OCI-LY1 (cell line): ENCODE results near the gene BRSK1.

Experiments used
- H2AFZ ChIP-seq: fragments of 200-600 bp; sonication (generic), shearing (Covaris generic); 2 replicates; pipeline ENCODE4 v1.6.0; 2014; ENCODE audit warnings: antibody characterized with exemption, mild to moderate bottlenecking, low read length
- H3F3A ChIP-seq: fragments of 200-600 bp; sonication (generic), shearing (Covaris generic); 2 replicates; pipeline ENCODE4 v1.6.0; 2014; ENCODE audit warnings: mild to moderate bottlenecking, antibody characterized with exemption, low read length, moderate library complexity; ENCODE audit not compliant: insufficient read depth
- H3K27ac ChIP-seq: fragments of 200-600 bp; sonication (generic); 2 replicates; pipeline ENCODE4 v1.5.1; 2014; ENCODE audit warnings: low read length, mixed run types, mild to moderate bottlenecking, low read depth; ENCODE audit not compliant: poor library complexity, severe bottlenecking
- H3K27me3 ChIP-seq: fragments of 200-600 bp; sonication (generic); 2 replicates; pipeline ENCODE4 v1.6.0; 2014; ENCODE audit warnings: antibody characterized with exemption, mild to moderate bottlenecking, low read length, moderate library complexity; ENCODE audit not compliant: insufficient read depth
- H3K36me3 ChIP-seq: fragments of 200-600 bp; sonication (generic); 2 replicates; pipeline ENCODE4 v1.6.1; 2014; ENCODE audit warnings: mild to moderate bottlenecking, antibody characterized with exemption, low read length, moderate library complexity, mixed read lengths; ENCODE audit not compliant: insufficient read depth
- H3K4me1 ChIP-seq: fragments of 200-600 bp; sonication (generic); 2 replicates; pipeline ENCODE4 v1.5.1; 2014; ENCODE audit warnings: mild to moderate bottlenecking, low read length, moderate library complexity; ENCODE audit not compliant: insufficient read depth, severe bottlenecking
- H3K4me2 ChIP-seq: fragments of 200-600 bp; sonication (generic), shearing (Covaris generic); 2 replicates; pipeline ENCODE4 v1.6.1; 2014; ENCODE audit warnings: low read length
- H3K4me3 ChIP-seq: fragments of 200-600 bp; sonication (generic); 2 replicates; pipeline ENCODE4 v1.5.1; 2014; ENCODE audit warnings: low read length, low read depth, mild to moderate bottlenecking, mixed read lengths; ENCODE audit not compliant: poor library complexity, severe bottlenecking
- H3K79me2 ChIP-seq: fragments of 200-600 bp; shearing (Covaris generic); 2 replicates; pipeline ENCODE4 v1.6.1; 2016; ENCODE audit warnings: mixed run types, low read length, mixed read lengths; ENCODE audit not compliant: insufficient read depth
- H3K9ac ChIP-seq: fragments of 200-600 bp; sonication (generic), shearing (Covaris generic); 2 replicates; pipeline ENCODE4 v1.6.1; 2014; ENCODE audit warnings: mild to moderate bottlenecking, low read length, mixed read lengths
- H3K9me2 ChIP-seq: fragments of 200-600 bp; sonication (generic), shearing (Covaris generic); 2 replicates; pipeline ENCODE4 v1.6.1; 2014; ENCODE audit warnings: low read depth, mild to moderate bottlenecking, low read length, mixed read lengths
- H3K9me3 ChIP-seq: fragments of 200-600 bp; shearing (Covaris generic); 2 replicates; pipeline ENCODE4 v1.6.1; 2014; ENCODE audit warnings: low read length, mixed read lengths
- H4K20me1 ChIP-seq: fragments of 200-600 bp; sonication (generic), shearing (Covaris generic); 2 replicates; pipeline ENCODE4 v1.6.0; 2016; ENCODE audit warnings: mild to moderate bottlenecking, low read length; ENCODE audit not compliant: insufficient read depth
- CTCF ChIP-seq: fragments of 200-600 bp; sonication (generic), shearing (Covaris generic); IDR thresholded peaks from 2 replicates; pipeline ENCODE4 v1.5.1; 2017; ENCODE audit warnings: mild to moderate bottlenecking, antibody characterized with exemption, low read length, moderate library complexity, mixed read lengths
- EZH2 ChIP-seq: fragments of 200-600 bp; sonication (generic), shearing (Covaris generic); IDR thresholded peaks from 2 replicates; pipeline ENCODE4 v1.8.0; 2017; ENCODE audit warnings: borderline replicate concordance, mixed run types, mild to moderate bottlenecking, antibody characterized with exemption, low read length, moderate library complexity, mixed read lengths

BRSK1 gene

GRCh38 chr19:55316646-55317045 is 32.8 kb downstream of the BRSK1 start:
- no peak overlapping the region for H3K27ac ChIP-seq
- H3K9me2 ChIP-seq = no peaks in the 10 kb centered on the region
- TF ChIP-seq EZH2 (no peak), CTCF (no peak)
- H3K79me2 ChIP-seq = no peaks in the 10 kb centered on the region
- peaks cover 9% of the 10 kb centered on the region; the same call in 1 of the 2 replicates for H3K27me3 ChIP-seq
- no peak overlapping the region for H2AFZ ChIP-seq
- no peak overlapping the region for H3K4me2 ChIP-seq
- no peaks in the 10 kb centered on the region for H3F3A ChIP-seq
- no peaks in the 10 kb centered on the region for H3K9me3 ChIP-seq
- no peaks in the 10 kb centered on the region for H4K20me1 ChIP-seq
- no peak overlapping the region for H3K9ac ChIP-seq
- H3K4me1 ChIP-seq = peaks cover 5% of the 10 kb centered on the region
- no peak overlapping the region for H3K4me3 ChIP-seq
- no peaks in the 10 kb centered on the region for H3K36me3 ChIP-seq

GRCh38 chr19:55319785-55320184 is 36.0 kb downstream of the BRSK1 start:
- Histone ChIP-seq H3K9me2 (no peaks in the 10 kb centered on the region), H3K27ac (no peak overlapping the region), H3K4me2 (peak overlapping the region; percentile 4; the same call in 1 of the 2 replicates), H3K36me3 (no peaks in the 10 kb centered on the region), H3K4me3 (no peak overlapping the region), H3K9me3 (no peaks in the 10 kb centered on the region), H3K27me3 (peaks cover 9% of the 10 kb centered on the region; the same call in 1 of the 2 replicates), H3K79me2 (no peaks in the 10 kb centered on the region), H3K9ac (no peak overlapping the region), H3F3A (no peaks in the 10 kb centered on the region), H4K20me1 (no peaks in the 10 kb centered on the region), H2AFZ (no peak overlapping the region), H3K4me1 (peaks cover 5% of the 10 kb centered on the region)
- no peak for TF ChIP-seq EZH2
- TF ChIP-seq CTCF = no peak

GRCh38 chr19:55320844-55321419 is 37.1 kb downstream of the BRSK1 start:
- Histone ChIP-seq H4K20me1 (no peaks in the 10 kb centered on the region), H3K27ac (no peak overlapping the region), H3F3A (no peaks in the 10 kb centered on the region), H3K4me1 (peaks cover 5% of the 10 kb centered on the region), H3K9me3 (no peaks in the 10 kb centered on the region), H3K4me3 (no peak overlapping the region), H3K27me3 (peaks cover 9% of the 10 kb centered on the region; the same call in 1 of the 2 replicates), H3K9me2 (no peaks in the 10 kb centered on the region), H2AFZ (no peak overlapping the region), H3K36me3 (no peaks in the 10 kb centered on the region), H3K9ac (no peak overlapping the region), H3K4me2 (no peak overlapping the region), H3K79me2 (no peaks in the 10 kb centered on the region)
- no peak for TF ChIP-seq CTCF
- no peak for TF ChIP-seq EZH2
